Esophagus squamous epithelium (tissue), 5 donors: ENCODE measurements around the gene TK2. TPM values are rescaled to one million over a fixed set of nuclear protein-coding genes. Genes with fewer than 3 reads are reported as not detected.
"Not testable (repeated sequence)": the region's sequence is repeated elsewhere in the genome, so short reads cannot be mapped to it uniquely, and the experiment has no call there.

Experiments
- DNase-seq: peaks from one replicate; lab custom pipeline; 2025; lab: John Stamatoyannopoulos, UW
- H3K27ac ChIP-seq, 4 donors: fragments of 200-600 bp; sonication (generic); one replicate each; pipeline ENCODE4 v1.5.1; 2016 to 2019; ENCODE audit warnings: mild to moderate bottlenecking in 1 of 4
- H3K27me3 ChIP-seq, 4 donors: fragments of 200-600 bp; sonication (generic); 1 replicate in 3 of 4; 2 replicates in 1 of 4; pipeline versions ENCODE4 v1.5.1 to v1.6.0; 2017 to 2021; ENCODE audit warnings: antibody characterized with exemption in 1 of 4
- H3K36me3 ChIP-seq, 3 donors: fragments of 200-600 bp; sonication (generic); one replicate each; pipeline ENCODE4 v1.5.1; 2016 to 2019
- H3K4me1 ChIP-seq, 3 donors: fragments of 200-600 bp; sonication (generic); one replicate each; pipeline ENCODE4 v1.5.1; 2017 to 2019
- H3K4me3 ChIP-seq, 4 donors: fragments of 200-600 bp; sonication (generic); 1 replicate in 3 of 4; 2 replicates in 1 of 4; pipeline ENCODE4 v1.5.1; 2016 to 2019; ENCODE audit warnings: mild to moderate bottlenecking in 2 of 4, moderate library complexity in 1 of 4
- H3K9me3 ChIP-seq, 3 donors: fragments of 200-600 bp; sonication (generic); one replicate each; pipeline ENCODE4 v1.5.1; 2016 to 2019
- CTCF ChIP-seq, 6 experiments: fragments of 450-650 bp in 4 of 6; fragments of 200-600 bp in 2 of 6; sonication (generic) in 2 of 6; IDR thresholded peaks; one replicate each; pipeline ENCODE4 v1.5.1; 2016 to 2019; ENCODE audit warnings: antibody characterized with exemption in 6 of 6, mild to moderate bottlenecking in 4 of 6, moderate library complexity in 4 of 6
- POLR2A ChIP-seq, 4 donors: fragments of 450-650 bp; IDR thresholded peaks; one replicate each; pipeline ENCODE4 v1.6.1; 2017; ENCODE audit warnings: antibody characterized with exemption in 4 of 4, mild to moderate bottlenecking in 4 of 4, moderate library complexity in 3 of 4
- WGBS, 2 donors: methylation state at CpG; one replicate each; pipeline ENCODE4 v1.1.5; 2018; 5-methylcytosine and 5-hydroxymethylcytosine counted together
- intact Hi-C: fragments of 100-400 bp; cut with DNase I; formaldehyde crosslinking; loops from one replicate; pipeline ENCODE4 v1.15.0; 2022
- total RNA-seq, 4 donors: library from RNA; depleted of rRNA; stranded (reverse); fragments of >200 nt; gene quantifications; one replicate each; pipeline ENCODE4 v1.1.0, GENCODE V29; 2016
- donor health status: DM: yes; HTN: yes; CAD: no.

TK2 gene
- total RNA-seq, 4 donors from 2014 or later = 5.6 to 22.5 (median 13.5) TPM

GRCh38 chr16:66517586-66518263 lies 32.2 kb downstream of the TK2 start:
- Histone ChIP-seq H3K9me3 (no peaks in the 10 kb centered on the region), H3K27me3 (no peaks in the 10 kb centered on the region), H3K36me3 (peaks cover 0 to 20% (median 0%) of the 10 kb centered on the region in 3 donors), H3K4me3 (peak overlapping the region in 1 of 4 donors; percentile 53), H3K27ac (peak overlapping the region; percentile 86 to 95 (median 93)), H3K4me1 (peaks cover 72 to 100% (median 79%) of the 10 kb centered on the region in 3 donors)
- no peak for DNase-seq
- TF ChIP-seq CTCF (IDR thresholded peaks at IDR 0.05) (no peak), POLR2A (IDR thresholded peaks at IDR 0.05) (no peak)
- intact Hi-C loops = no loop called here
- 73 to 74% methylated on average over 8 of the region's 8 CpGs for WGBS, 2 donors

- peaks cover 0 to 20% (median 0%) of the 10 kb centered on the region in 3 donors for H3K36me3 ChIP-seq
- 13 to 14% methylated on average over 10 to 12 of the region's 15 CpGs for WGBS, 2 donors
- peaks cover 75 to 100% (median 80%) of the 10 kb centered on the region in 3 donors for H3K4me1 ChIP-seq
- intact Hi-C loops = no loop called here
- H3K4me3 ChIP-seq = peak overlapping the region in 3 of 4 donors; percentile 18 to 53 (median 22)
- TF ChIP-seq POLR2A (IDR thresholded peaks at IDR 0.05) (peak in 3 of 4 donors; percentile 7 to 59 (median 10)), CTCF (IDR thresholded peaks at IDR 0.05) (no peak)
- no peaks in the 10 kb centered on the region for H3K27me3 ChIP-seq
- peak; percentile 87 for DNase-seq
- H3K27ac ChIP-seq = peak overlapping the region; percentile 86 to 95 (median 93)
- H3K9me3 ChIP-seq = no peaks in the 10 kb centered on the region
Observed at GRCh38 chr16:66516808-66517585, 32.9 kb downstream of the TK2 start.

- DNase-seq = no peak
- Histone ChIP-seq H3K9me3 (no peaks in the 10 kb centered on the region), H3K27ac (peak overlapping the region; percentile 86 to 95 (median 93)), H3K4me1 (peaks cover 75 to 100% (median 80%) of the 10 kb centered on the region in 3 donors), H3K27me3 (no peaks in the 10 kb centered on the region), H3K4me3 (peak overlapping the region in 1 of 4 donors; percentile 53), H3K36me3 (peaks cover 0 to 20% (median 0%) of the 10 kb centered on the region in 3 donors)
- intact Hi-C loops = no loop called here
- WGBS, 2 donors = 9 to 14% methylated on average over 5 to 8 of the region's 8 CpGs
- TF ChIP-seq CTCF (IDR thresholded peaks at IDR 0.05) (no peak), POLR2A (IDR thresholded peaks at IDR 0.05) (no peak)
Observed at GRCh38 chr16:66516509-66516807, 33.5 kb downstream of the TK2 start.

DNA sequence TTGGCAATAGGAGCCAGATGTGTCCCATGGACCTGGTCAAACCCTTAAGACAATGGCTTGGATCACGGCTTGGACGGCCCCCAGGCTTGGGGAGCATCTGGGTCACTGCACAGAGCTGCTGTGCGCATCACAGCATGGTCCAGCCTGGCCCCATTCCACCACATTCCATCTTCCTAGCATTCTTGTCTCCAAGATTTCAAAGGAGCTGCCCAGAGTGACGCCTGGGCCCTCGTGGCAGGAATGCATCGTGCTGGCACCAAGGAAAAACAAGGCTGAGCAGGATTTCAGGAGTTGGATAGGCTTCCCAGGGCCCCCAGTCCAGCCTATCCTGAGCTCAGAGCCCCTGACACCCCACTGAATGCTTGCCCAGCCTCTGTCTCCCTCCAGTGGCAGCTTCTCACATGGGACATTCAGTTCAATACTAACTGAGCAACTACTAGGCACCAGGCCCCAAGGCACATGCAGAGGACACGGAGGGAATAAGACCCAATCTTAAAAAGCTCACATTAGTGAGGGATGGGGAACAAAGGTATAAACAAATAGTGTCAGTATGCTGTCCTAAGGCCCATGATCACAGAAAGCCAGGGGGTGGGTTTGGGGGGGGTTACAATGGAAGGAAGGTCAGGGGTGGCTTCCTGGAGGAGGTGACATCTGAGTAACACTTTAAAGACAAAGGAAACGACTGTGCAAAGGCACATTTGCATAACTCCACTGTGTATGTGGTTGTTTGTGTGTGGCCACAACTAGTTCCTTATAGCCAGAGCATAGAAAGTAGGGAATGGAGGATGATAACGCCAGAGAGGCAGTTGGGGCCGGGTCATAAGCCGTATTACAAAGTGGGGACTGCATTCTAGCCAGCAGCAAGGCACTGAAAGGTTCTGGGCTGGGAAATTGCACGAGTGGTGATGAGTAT lies 34.1 kb downstream of the TK2 start:
- TF ChIP-seq CTCF (IDR thresholded peaks at IDR 0.05) = peak in 5 of 6 experiments; percentile 28 to 68 (median 45)
- TF ChIP-seq POLR2A (IDR thresholded peaks at IDR 0.05) = no peak
- 50 to 58% methylated on average over 6 to 11 of the region's 12 CpGs for WGBS, 2 donors
- H3K4me1 ChIP-seq = peaks cover 75 to 100% (median 80%) of the 10 kb centered on the region in 3 donors
- no peaks in the 10 kb centered on the region for H3K9me3 ChIP-seq
- H3K27ac ChIP-seq = peak overlapping the region; percentile 86 to 95 (median 93)
- no peaks in the 10 kb centered on the region for H3K27me3 ChIP-seq
- peak overlapping the region in 1 of 4 donors; percentile 53 for H3K4me3 ChIP-seq
- DNase-seq = no peak
- intact Hi-C loops = no loop called here
- H3K36me3 ChIP-seq = peaks cover 0 to 20% (median 0%) of the 10 kb centered on the region in 3 donors

DNA sequence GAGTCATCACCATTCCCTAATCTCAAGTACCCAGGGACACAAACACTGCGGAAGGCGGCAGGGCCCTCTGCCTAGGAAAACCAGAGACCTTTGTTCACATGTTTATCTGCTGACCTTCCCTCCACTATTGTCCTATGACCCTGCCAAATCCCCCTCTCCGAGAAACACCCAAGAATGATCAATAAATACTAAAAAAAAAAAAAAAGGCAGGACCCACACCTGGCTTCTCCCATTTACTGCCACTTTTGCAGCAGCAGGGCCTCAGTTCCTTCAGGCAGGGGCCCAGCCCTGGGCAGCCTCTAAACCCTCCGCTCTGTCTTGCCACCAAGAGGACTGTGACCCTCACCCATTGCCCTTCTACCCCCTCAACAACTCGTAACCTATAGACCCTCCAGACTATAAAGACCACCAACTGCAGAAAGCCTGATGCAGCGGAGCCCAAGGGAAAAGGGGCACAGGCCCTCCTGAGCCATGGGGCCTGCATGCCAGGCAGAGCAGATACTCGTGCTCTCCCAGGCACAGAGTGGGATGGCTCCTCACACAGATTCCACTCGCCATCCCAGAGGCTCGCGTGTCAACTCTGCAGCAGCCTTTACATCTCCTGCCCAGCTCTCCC lies 34.8 kb downstream of the TK2 start:
- DNase-seq, intact Hi-C loops, H3K27me3 ChIP-seq, H3K4me3 ChIP-seq, H3K9me3 ChIP-seq: not testable (repeated sequence)
- peaks cover 0 to 17% (median 0%) of the 10 kb centered on the region in 3 donors for H3K36me3 ChIP-seq
- H3K27ac ChIP-seq = peak overlapping the region; percentile 86 to 95 (median 93)
- 86 to 90% methylated on average over 8 of the region's 10 CpGs for WGBS, 2 donors
- peaks cover 79 to 100% (median 80%) of the 10 kb centered on the region in 3 donors for H3K4me1 ChIP-seq

GRCh38 chr16:66514391-66514790 lies 35.5 kb downstream of the TK2 start:
- intact Hi-C loops = not testable (repeated sequence)
- peaks cover 77 to 100% (median 80%) of the 10 kb centered on the region in 3 donors for H3K4me1 ChIP-seq
- WGBS, 2 donors = 97 to 100% methylated on average over 3 to 4 of the region's 17 CpGs

More at GRCh38 chr16:66514391-66514790, 35.5 kb downstream of the TK2 start:
- H3K27me3 ChIP-seq, H3K27ac ChIP-seq, H3K9me3 ChIP-seq, H3K4me3 ChIP-seq, DNase-seq: not testable (repeated sequence)
- peaks cover 0 to 10% (median 0%) of the 10 kb centered on the region in 3 donors for H3K36me3 ChIP-seq
